HG03432 (cell line): ENCODE measurements around the gene GYS1.
A peak's percentile ranks its signal among the peaks of the same experiment; 100 is the strongest.
"Not testable (repeated sequence)": the region's sequence is repeated elsewhere in the genome, so short reads cannot be mapped to it uniquely, and the experiment has no call there.

ENCODE experiments used
- ATAC-seq: cut with Tn5 transposase; IDR thresholded peaks from one replicate; pipeline ENCODE4 v1.9.1; 2021; ENCODE audit warnings: mild to moderate bottlenecking, moderate library complexity; ENCODE audit not compliant: unreplicated experiment

GYS1 gene

DNA sequence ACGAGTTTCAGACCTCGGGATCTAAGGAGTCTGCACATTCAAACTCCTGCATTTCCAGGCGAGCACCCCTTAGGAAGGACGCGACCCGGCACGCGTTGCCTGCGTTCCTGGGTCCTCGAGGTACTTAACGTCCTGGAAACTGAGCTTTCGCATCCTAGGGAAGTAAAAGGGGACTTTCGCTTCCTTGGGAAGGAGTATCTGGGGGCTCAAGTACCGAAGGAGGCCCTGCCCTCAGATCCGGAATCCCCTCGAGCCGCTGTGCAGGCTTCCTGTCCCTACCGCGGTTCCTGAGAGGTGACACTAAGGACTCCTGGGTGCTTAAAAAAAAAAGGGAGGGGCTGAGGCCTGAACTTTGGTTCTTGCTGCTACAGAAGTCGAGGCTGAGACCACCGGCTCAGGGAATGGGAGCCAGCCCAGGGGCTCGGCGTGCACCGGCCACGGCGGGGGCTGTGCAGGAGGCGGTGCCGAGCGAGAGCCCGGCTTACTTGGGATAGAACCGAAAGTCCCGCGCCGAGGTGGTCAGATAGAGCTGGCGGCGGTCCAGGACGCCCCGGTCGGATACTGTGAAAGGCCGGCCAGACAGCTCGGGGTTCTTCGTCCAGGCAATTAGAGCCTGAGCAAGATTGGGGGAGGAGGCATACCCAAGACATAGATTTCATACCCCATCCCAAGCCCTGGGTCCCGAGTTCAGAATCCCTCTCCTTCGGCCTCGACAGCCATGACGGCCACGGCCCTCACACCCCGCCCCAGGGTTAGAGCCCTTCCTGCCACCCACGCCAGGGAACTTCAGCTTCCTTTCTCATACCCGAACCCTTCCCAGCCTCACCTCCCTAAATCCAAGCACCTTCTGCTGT, 25.5 kb upstream of the GYS1 start:
- ATAC-seq, result not testable (repeated sequence)

GRCh38 chr19:49017666-49018351, 24.7 kb upstream of the GYS1 start:
- peak; percentile 49 for ATAC-seq

DNA sequence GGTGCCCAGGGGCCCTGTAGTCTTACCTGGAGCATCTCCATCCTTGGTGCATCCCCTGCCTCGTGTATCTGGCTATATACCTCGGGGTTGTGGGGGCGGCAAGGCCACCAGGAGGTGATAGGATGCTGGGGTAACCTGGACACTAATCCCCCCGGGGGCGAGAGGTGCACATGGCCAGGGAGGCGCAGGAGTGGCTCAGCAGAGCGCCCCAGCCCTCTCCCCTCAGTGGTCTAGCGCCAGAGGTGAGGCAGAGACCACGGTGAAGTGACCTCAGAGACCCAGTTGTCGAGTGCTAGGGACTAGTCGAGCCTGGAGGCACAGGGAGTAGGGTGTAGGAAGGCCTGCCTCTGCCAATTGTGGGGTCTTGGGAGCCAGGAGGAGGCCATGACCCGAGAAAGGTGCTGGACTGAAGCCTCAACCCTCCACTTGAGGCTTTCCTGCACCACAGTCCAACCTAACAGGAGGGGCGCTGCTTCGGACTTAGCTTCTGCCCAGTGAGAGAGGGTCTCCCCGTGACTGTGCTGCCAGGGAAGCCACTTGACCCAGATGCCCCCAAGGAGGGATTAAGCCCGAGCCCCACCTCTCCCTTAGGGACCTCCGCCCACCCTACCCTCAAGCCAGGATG, 24.0 kb upstream of the GYS1 start, which contains the start of gene LHB:
Gene LHB (minus strand): TSS at position 51 of the 625 bp plus-strand sequence. CDS start 10 bp downstream, at position 41.
- no peak for ATAC-seq

DNA sequence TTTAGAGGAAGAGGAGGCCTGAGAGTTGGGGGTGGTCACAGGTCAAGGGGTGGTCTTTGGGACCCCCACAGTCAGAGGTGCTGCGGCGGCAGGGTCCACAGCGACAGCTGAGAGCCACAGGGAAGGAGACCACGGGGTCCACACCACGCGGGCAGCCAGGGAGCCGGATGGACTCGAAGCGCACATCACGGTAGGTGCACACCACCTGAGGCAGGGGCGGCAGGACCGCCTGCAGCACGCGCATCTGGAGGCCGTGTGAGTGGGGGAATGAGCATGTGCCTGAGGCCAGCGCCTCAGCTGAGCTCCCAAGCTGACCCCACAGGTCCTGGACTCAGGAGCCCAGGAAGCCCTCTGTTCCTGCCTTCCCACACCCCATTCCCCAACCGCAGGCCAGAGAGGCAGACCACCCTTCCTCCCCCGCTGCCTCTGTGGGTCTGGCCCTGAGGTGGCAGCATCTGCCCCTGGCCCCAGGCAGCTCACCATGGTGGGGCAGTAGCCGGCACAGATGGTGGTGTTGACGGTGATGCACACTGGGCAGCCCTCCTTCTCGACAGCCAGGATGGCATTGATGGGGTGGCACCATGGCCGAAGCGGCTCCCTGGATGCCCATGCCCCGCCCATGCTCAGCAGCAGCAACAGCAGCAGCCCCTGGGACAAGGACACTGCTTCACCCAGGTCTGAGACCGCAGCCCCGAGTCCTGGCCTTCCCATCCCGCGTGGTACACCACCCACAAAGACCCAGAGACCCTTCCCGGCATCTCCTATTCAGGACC, 23.1 kb upstream of the GYS1 start:
- no peak for ATAC-seq

DNA sequence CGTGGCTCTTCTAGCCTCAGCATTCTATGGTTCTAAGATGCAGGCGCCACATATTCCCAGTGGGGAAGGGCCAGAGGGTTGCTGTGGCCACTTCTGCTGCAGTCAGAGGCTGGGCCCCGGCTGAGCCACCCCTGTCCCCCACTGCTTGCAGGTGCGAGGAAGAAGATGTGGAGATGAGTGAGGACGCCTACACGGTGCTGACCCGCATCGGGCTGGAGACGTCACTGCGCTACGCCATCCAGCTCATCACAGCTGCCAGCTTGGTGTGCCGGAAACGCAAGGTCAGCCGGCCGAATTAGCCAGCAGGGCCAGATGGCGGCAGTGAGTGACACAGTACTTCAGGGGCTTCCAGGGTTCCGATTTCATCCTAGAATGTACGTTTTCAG, 21.8 kb upstream of the GYS1 start:
- ATAC-seq, result no peak

DNA sequence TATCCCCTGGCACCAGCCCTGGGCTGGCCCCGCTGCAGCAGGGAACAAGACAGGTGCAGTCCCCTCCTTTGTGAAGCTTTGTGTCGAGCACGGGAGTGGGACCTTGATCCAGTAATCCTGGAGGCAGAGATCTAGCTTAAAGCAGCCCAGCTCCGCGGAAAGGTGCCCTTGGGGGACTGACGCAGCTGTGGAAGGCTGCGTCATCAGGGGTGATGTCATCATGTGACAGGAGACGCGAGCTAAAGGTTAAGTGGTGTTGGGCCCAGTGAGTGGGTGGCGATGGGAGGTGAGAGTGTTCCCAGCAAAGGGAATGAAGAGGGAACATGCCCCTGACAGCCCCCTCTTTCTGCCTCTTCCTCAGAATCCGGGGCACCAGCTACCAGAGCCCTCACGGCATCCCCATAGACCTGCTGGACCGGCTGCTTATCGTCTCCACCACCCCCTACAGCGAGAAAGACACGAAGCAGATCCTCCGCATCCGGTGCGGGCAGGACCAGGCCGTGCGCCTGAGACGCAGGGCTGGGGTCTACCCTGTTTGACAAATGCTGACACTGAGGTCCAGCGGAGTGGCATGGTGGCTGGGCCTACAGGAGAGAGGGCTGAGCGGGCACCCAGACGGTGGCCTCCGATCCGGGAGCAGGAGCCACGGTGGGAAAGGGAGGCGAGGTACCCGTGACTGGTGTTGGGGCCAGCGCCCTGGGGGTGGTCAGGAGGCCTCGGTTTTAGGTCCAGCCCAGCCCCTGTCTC, 21.2 kb upstream of the GYS1 start:
- ATAC-seq, result no peak

DNA sequence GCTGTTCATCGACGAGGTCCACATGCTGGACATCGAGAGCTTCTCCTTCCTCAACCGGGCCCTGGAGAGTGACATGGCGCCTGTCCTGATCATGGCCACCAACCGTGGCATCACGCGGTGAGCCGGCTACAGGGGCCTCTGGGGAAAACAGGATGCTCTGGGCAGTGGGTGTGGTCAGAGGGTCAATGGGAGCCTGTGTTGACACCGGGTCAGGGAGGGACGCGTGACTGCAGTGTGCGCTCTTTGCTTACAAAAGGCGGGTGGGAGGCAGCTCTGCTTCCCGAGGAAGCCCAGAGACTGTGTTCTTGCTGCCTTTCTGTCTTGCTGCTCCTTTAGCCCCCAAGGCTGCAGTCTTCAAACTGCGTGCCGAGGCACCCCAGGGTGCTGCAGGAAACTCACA, 18.1 kb upstream of the GYS1 start:
- no peak for ATAC-seq

DNA sequence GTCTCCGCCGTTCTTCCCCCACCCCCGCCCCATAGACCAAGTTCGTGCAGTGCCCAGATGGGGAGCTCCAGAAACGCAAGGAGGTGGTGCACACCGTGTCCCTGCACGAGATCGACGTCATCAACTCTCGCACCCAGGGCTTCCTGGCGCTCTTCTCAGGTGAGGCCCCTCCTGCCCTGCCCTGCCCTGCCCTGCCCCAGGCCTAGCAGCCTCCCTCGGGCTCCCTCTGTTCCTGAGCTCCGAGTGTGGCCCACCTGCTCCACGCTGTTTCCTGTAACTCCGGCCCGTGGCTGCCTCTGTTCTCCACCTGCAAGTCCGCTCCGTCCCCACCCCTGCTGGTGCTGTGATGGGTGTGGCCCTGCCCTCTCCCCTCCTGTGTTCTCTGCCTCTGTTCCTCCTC, 17.3 kb upstream of the GYS1 start:
- ATAC-seq, result no peak

- no peak for ATAC-seq
Measured at GRCh38 chr19:49009828-49010227, 16.7 kb upstream of the GYS1 start.

DNA sequence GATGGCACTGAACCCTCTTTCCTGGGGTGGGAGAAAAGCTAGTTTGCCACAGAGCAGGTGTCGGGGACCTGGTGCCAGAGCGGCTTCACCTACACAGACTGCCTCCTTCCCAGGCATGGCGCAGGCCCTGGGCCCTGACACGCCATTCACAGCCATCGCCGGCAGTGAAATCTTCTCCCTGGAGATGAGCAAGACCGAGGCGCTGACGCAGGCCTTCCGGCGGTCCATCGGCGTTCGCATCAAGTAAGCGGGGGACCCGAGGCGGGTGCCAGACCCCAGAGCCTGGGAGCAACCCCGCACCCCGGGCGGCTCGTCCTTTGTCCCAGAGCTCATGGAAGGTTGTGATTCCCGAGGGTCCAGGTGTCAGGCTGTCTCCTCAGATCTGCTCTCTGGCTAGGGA, 13.8 kb upstream of the GYS1 start:
- no peak for ATAC-seq

GRCh38 chr19:49004964-49005614, 12.0 kb upstream of the GYS1 start:
- no peak for ATAC-seq

GRCh38 chr19:49004133-49004532, 11.0 kb upstream of the GYS1 start:
- ATAC-seq, result no peak

- ATAC-seq, result no peak
Measured at GRCh38 chr19:48999481-49000325, 6.6 kb upstream of the GYS1 start.

- ATAC-seq, result no peak
Measured at GRCh38 chr19:48997972-48998371, 4.9 kb upstream of the GYS1 start.

- ATAC-seq, result no peak
Measured at GRCh38 chr19:48994035-48994386, 902 bp upstream of the GYS1 start.

GRCh38 chr19:48992581-48993174, 431 bp downstream of the GYS1 start:
- ATAC-seq, result peak; percentile 2

DNA sequence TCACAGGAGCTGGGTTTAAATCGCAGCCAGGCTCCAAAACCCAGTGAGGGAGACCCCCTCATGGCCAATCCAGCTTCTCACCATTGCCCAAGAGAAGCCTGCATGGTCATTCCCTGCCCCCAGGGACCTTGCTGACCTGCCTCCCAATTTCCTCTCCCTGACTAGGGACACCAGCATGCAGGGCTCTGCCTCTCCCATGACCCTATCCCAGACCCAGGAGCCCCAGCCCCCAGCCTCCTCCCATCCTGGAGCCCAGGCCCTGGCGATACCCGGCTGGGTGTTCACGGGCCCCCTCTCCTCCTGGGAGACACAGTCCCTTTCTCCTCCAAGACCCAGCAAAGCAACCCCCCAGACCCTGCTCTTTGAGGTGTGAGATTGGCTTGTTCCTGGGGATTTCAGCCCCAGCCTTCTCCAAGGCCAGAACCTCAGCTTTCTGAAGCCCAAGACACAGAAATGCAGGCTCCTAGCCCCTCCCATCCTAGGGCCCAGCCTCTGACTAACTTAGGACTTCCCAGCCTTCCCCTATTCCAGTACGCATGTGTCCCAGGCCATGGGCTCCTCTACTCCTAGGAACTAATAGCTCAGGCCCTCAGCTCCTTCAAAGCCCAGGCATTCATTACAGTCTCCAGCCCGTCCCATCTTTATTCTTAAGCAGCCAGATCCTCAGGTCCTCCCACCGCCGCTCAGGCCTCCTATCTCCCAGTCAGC, 1.1 kb downstream of the GYS1 start:
- no peak for ATAC-seq

- no peak for ATAC-seq
Measured at GRCh38 chr19:48991011-48991609, 2.0 kb downstream of the GYS1 start.
